ENCODE measurements around the gene CAPRIN1. TPM values are rescaled to one million over a fixed set of nuclear protein-coding genes. Genes with fewer than 3 reads are reported as not detected.
A peak's percentile ranks its signal among the peaks of the same experiment; 100 is the strongest.

Gene CAPRIN1
- total and polyA plus RNA-seq, 2 of the 8 experiments (the other 6 are each of a cell fraction or from before 2014, with no cell fraction given), result 221 to 317 TPM

DNA sequence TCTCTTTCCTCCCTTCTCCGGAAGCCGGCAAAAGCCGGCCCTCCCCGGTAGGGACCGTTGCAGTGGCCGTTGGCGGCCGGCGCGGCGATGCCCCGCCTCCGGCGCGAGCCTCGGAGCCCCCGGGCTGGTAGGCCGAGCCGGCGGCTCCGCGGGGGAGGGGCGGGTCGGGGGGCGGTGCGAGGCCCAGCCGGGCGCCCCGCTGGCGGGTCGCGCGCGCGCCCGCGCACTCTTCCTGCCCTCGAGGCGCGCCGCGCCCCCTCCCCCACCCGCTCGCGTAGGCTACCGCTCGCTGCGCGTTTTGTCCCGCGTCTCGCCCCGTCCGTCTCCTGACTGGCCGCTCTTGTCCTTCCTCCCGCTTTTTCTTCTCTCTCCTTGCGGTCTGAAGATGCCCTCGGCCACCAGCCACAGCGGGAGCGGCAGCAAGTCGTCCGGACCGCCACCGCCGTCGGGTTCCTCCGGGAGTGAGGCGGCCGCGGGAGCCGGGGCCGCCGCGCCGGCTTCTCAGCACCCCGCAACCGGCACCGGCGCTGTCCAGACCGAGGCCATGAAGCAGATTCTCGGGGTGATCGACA lies 591 bp downstream of the CAPRIN1 start:
- CTCF ChIA-PET (ENCODE audit: partially characterized antibody), result interaction anchor here (1.1 to 1.4 kb wide), 2 partner anchors 36 to 43 kb away, joined by 3 to 6 read pairs; no protein-coding TSS in a partner anchor
- H3K4me1 ChIP-seq (replicated peaks in 1 of 4; ENCODE audit: control insufficient read depth in 3 of 4, insufficient read depth in 4 of 4, low read length in 3 of 4), result peaks cover 0 to 5% (median 3%) of the 10 kb centered on the region in 4 experiments; a peak in 4 of 7 replicates
- peak; percentile 86 for TF ChIP-seq TAF1 (IDR thresholded peaks at IDR 0.05; ENCODE audit: low read depth, low read length)
- no peak for TF ChIP-seq CEBPB (IDR thresholded peaks at IDR 0.05; ENCODE audit: low read depth, low read length)
- peak; percentile 21 for TF ChIP-seq ASH2L (IDR thresholded peaks at IDR 0.05; ENCODE audit: low read length)
- TF ChIP-seq TCF12 (IDR thresholded peaks at IDR 0.05; ENCODE audit: low read depth, low read length), result no peak
- no peak; a peak in 1 of 4 replicates for TF ChIP-seq HDAC2 (IDR thresholded peaks at IDR 0.05; ENCODE audit: borderline replicate concordance in 1 of 2, low read depth in 2 of 2, low read length in 2 of 2)
- TF ChIP-seq SUZ12 (IDR thresholded peaks at IDR 0.05; ENCODE audit: low read length), result no peak
- TF ChIP-seq KDM5A (IDR thresholded peaks at IDR 0.05; ENCODE audit: low read length), result peak; percentile 28; the same call in 1 of the 2 replicates
- peak; percentile 52 for TF ChIP-seq PHF8 (conservative IDR thresholded peaks at IDR 0.05; ENCODE audit: low read depth, low read length)
- TF ChIP-seq EZH2 (IDR thresholded peaks at IDR 0.05; ENCODE audit: low read depth, low read length, severe bottlenecking), result no peak
- peak; percentile 88 for TF ChIP-seq POLR2AphosphoS5 (IDR thresholded peaks at IDR 0.05; ENCODE audit: low read depth, low read length)
- TF ChIP-seq TEAD4 (IDR thresholded peaks at IDR 0.05; ENCODE audit: low read depth, low read length), result no peak
- TF ChIP-seq FOSL1 (IDR thresholded peaks at IDR 0.05; ENCODE audit: insufficient read depth, low read depth, low read length), result no peak
- TF ChIP-seq CREB1 (IDR thresholded peaks at IDR 0.05), result peak; percentile 77

More for the DNA sequence above, 591 bp downstream of the CAPRIN1 start:
- WGBS, 2 experiments (ENCODE audit: extremely low coverage in 1 of 2, insufficient coverage in 1 of 2, insufficient read length in 1 of 2, insufficient replicate concordance in 2 of 2, low coverage in 1 of 2, low lambda C conversion rate in 2 of 2, missing lambda C conversion rate in 1 of 2), result 0% methylated on average over 28 of the region's 82 CpGs; no CpG with 5 or more reads in 1 of the 2 experiments
- no peak for FAIRE-seq
- peak overlapping the region; percentile 86 for H4K91ac ChIP-seq (replicated peaks; ENCODE audit: insufficient read length, low read length)
- H4K5ac ChIP-seq (ENCODE audit: insufficient read length, low read depth, low read length), result peak overlapping the region; percentile 97
- H3K56ac ChIP-seq (replicated peaks; ENCODE audit: insufficient read length, low read depth, low read length), result peak overlapping the region; percentile 86
- no peak overlapping the region for H2BK120ac ChIP-seq (replicated peaks; ENCODE audit: low read depth, low read length)
- peak overlapping the region; percentile 85 for H3K27ac ChIP-seq (ENCODE audit: low read depth, low read length)
- H3K4ac ChIP-seq (replicated peaks; ENCODE audit: insufficient read length, low read depth, low read length), result peak overlapping the region; percentile 97
- H3K9ac ChIP-seq (replicated peaks in 1 of 4; ENCODE audit: extremely low read depth in 1 of 4, low read depth in 3 of 4, low read length in 3 of 4), result peak overlapping the region; percentile 88 to 98 (median 96)
- H2BK15ac ChIP-seq (ENCODE audit: low read length), result no peak overlapping the region
- H3K23ac ChIP-seq (ENCODE audit: insufficient read length), result no peak overlapping the region
- no peaks in the 10 kb centered on the region for H3K23me2 ChIP-seq (ENCODE audit: low read depth, low read length)
- H3K9me3 ChIP-seq (ENCODE audit: insufficient read depth in 2 of 2, low read depth in 1 of 2, low read length in 1 of 2), result no peaks in the 10 kb centered on the region; a peak in 1 of 4 replicates
- no peak overlapping the region for H2BK12ac ChIP-seq (ENCODE audit: low read depth, low read length)
- peak overlapping the region; percentile 95 for H2BK5ac ChIP-seq (ENCODE audit: low read depth, low read length)
- H4K20me1 ChIP-seq (replicated peaks in 1 of 2; ENCODE audit: control insufficient read depth in 1 of 2, insufficient read depth in 2 of 2, low read length in 2 of 2), result peaks cover 6% of the 10 kb centered on the region in 2 experiments
- peaks cover 44 to 50% of the 10 kb centered on the region in 2 experiments for H3K79me2 ChIP-seq (ENCODE audit: control insufficient read depth in 1 of 2, insufficient read depth in 2 of 2, low read length in 2 of 2)
- peak overlapping the region; percentile 79; the same call in 1 of the 2 replicates for H2AK5ac ChIP-seq (ENCODE audit: low read depth, low read length)
- no peak overlapping the region for H2BK20ac ChIP-seq (ENCODE audit: low read length)
- DNase-seq (ENCODE audit: low read depth in 1 of 2, low spot score in 2 of 2), result peak; percentile 53 to 91
- POLR2A ChIA-PET (ENCODE audit: partially characterized antibody), result interaction anchor here (1.0 to 13.0 kb wide), 13 partner anchors 7 to 306 kb away, joined by 3 to 176 read pairs (median 4); partner anchors contain the start of genes ABTB2 and NAT10
- H3K27me3 ChIP-seq (replicated peaks in 1 of 4; ENCODE audit: control insufficient read depth in 3 of 4, extremely low read depth in 1 of 4, insufficient read depth in 3 of 4, low read length in 3 of 4), result no peaks in the 10 kb centered on the region
- no peak overlapping the region for H2AFZ ChIP-seq (ENCODE audit: low read length)
- H3K79me1 ChIP-seq (ENCODE audit: low read depth, low read length), result no peaks in the 10 kb centered on the region
- peak overlapping the region; percentile 57 to 79 for H3K4me2 ChIP-seq (ENCODE audit: insufficient read depth in 1 of 2, low read depth in 2 of 2, low read length in 2 of 2)
- H4K8ac ChIP-seq (ENCODE audit: extremely low read depth, insufficient read depth, low read length), result peak overlapping the region; percentile 96
- peak overlapping the region; percentile 25 for H3K14ac ChIP-seq (ENCODE audit: insufficient read length)
- H3K36me3 ChIP-seq (ENCODE audit: control insufficient read depth in 2 of 4, insufficient read depth in 4 of 4, low read length in 3 of 4), result peaks cover 0 to 23% (median 4%) of the 10 kb centered on the region in 4 experiments; a peak in 3 of 8 replicates
- H3K18ac ChIP-seq (ENCODE audit: extremely low read depth, low read length), result peak overlapping the region; percentile 96
- peak overlapping the region; percentile 86 to 96 (median 94) for H3K4me3 ChIP-seq (ENCODE audit: extremely low read depth in 1 of 4, insufficient read depth in 2 of 4, low read depth in 3 of 4, low read length in 4 of 4)
